SU-DHL-6 (cell line): ENCODE results near the gene CHST1.

Source experiments
- EZH2phosphoT487 ChIP-seq: fragments of 200-600 bp; sonication (generic), shearing (Covaris generic); conservative IDR thresholded peaks from 2 replicates; pipeline ENCODE4 v1.6.1; 2018; ENCODE audit warnings: mild to moderate bottlenecking, antibody characterized with exemption, low read length, moderate library complexity, mixed read lengths
- TF ChIP-seq, protein P1 (sequence below): fragments of 200-600 bp; sonication (generic); IDR thresholded peaks from one replicate; pipeline ENCODE4 v1.5.1; 2017; ENCODE audit warnings: antibody characterized with exemption, mild to moderate bottlenecking, low read length, moderate library complexity; ENCODE audit not compliant: insufficient read depth, poor library complexity, severe bottlenecking

DNA sequence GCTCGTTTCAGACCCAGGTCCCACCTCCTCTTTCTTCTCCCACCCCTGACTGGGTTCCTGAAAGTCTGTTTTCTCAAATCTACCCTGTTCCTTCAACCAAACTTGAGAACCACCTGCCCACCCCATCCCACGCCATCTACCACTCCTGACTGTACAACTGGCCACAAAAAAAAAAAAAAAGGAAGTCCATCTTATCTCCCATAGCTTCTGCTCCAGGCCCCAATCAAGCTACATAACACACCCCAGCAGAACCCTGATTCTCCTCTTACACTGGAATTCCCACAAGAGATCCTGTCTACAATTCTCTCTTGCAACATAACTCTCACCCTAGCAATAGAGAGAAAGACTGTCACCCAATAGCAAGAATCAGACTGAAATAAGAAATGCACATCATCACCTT, 39.2 kb upstream of the CHST1 start:
- TF ChIP-seq, protein P1, sequence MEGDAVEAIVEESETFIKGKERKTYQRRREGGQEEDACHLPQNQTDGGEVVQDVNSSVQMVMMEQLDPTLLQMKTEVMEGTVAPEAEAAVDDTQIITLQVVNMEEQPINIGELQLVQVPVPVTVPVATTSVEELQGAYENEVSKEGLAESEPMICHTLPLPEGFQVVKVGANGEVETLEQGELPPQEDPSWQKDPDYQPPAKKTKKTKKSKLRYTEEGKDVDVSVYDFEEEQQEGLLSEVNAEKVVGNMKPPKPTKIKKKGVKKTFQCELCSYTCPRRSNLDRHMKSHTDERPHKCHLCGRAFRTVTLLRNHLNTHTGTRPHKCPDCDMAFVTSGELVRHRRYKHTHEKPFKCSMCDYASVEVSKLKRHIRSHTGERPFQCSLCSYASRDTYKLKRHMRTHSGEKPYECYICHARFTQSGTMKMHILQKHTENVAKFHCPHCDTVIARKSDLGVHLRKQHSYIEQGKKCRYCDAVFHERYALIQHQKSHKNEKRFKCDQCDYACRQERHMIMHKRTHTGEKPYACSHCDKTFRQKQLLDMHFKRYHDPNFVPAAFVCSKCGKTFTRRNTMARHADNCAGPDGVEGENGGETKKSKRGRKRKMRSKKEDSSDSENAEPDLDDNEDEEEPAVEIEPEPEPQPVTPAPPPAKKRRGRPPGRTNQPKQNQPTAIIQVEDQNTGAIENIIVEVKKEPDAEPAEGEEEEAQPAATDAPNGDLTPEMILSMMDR = no peak
- TF ChIP-seq EZH2phosphoT487 = no peak
